Activated CD8-positive, alpha-beta T cell treated with anti-CD3 and anti-CD28 coated beads for 36 hours (primary cell): ENCODE measurements around the gene CFAP65. TPM values are rescaled to one million over a fixed set of nuclear protein-coding genes. Genes with fewer than 3 reads are reported as not detected.

Experiments
- ATAC-seq: fragments of 200-7000 bp; cut with Tn5 transposase; one replicate; pipeline ENCODE4 v1.10.0; 2021; ENCODE audit warnings: mild to moderate bottlenecking, moderate library complexity
- CTCF ChIA-PET: fragments of 350-600 bp; sonication (Branson Sonifier 250); formaldehyde crosslinking; loops from one replicate; lab custom pipeline; 2021; ENCODE audit warnings: antibody characterized with exemption; lab: Charles Lee
- POLR2A ChIA-PET: fragments of 350-600 bp; sonication (Branson Sonifier 250); formaldehyde crosslinking; loops from one replicate; lab custom pipeline; 2021; ENCODE audit warnings: antibody characterized with exemption; lab: Charles Lee
- DNase-seq: peaks from one replicate; pipeline ENCODE4 v3.0.0-alpha.2; 2020
- H3K27ac Mint-ChIP-seq: one replicate; pipeline ENCODE4 v1.8.0; 2021; ENCODE audit warnings: mild to moderate bottlenecking, mixed read lengths
- H3K27me3 Mint-ChIP-seq: one replicate; pipeline ENCODE4 v1.8.0; 2021; ENCODE audit warnings: mixed read lengths
- H3K36me3 Mint-ChIP-seq: one replicate; pipeline ENCODE4 v1.8.0; 2021; ENCODE audit warnings: low read depth, mixed read lengths
- H3K4me1 Mint-ChIP-seq: one replicate; pipeline ENCODE4 v1.8.0; 2021; ENCODE audit warnings: low read depth, mixed read lengths
- H3K4me3 Mint-ChIP-seq: one replicate; pipeline ENCODE4 v1.8.0; 2021; ENCODE audit warnings: mild to moderate bottlenecking, moderate library complexity, mixed read lengths
- H3K9me3 Mint-ChIP-seq: one replicate; pipeline ENCODE4 v1.8.0; 2021; ENCODE audit warnings: mixed read lengths
- CTCF ChIP-seq: fragments of 200-600 bp; IDR thresholded peaks from one replicate; pipeline ENCODE4 v1.8.0; 2022; ENCODE audit warnings: antibody characterized with exemption, mild to moderate bottlenecking
- intact Hi-C: fragments of 100-400 bp; cut with micrococcal nuclease; formaldehyde crosslinking; loops from one replicate; pipeline ENCODE4 v1.10.0; 2022
- total RNA-seq, 2 experiments: library from RNA; stranded (reverse); gene quantifications; one replicate each; pipeline ENCODE4 v1.2.3, GENCODE V29; 2021

The CFAP65 gene
- total RNA-seq, 2 experiments from 2014 or later = not detected

GRCh38 chr2:219001100-219001576 is 40.2 kb downstream of the CFAP65 start:
- TF ChIP-seq CTCF = no peak
- ATAC-seq = no peak
- H3K9me3 Mint-ChIP-seq = no peaks in the 10 kb centered on the region
- no peak for DNase-seq
- peaks cover 65% of the 10 kb centered on the region for H3K27me3 Mint-ChIP-seq
- ChIA-PET CTCF (interaction anchor here (0.7 to 2.1 kb wide), 6 partner anchors 19 to 158 kb away, joined by 3 to 12 read pairs (median 6); no protein-coding TSS in a partner anchor), POLR2A (no interaction called here)
- no peaks in the 10 kb centered on the region for H3K36me3 Mint-ChIP-seq
- no peak overlapping the region for H3K4me3 Mint-ChIP-seq
- no peak overlapping the region for H3K27ac Mint-ChIP-seq
- peaks cover 13% of the 10 kb centered on the region for H3K4me1 Mint-ChIP-seq
- intact Hi-C loops = no loop called here

DNA sequence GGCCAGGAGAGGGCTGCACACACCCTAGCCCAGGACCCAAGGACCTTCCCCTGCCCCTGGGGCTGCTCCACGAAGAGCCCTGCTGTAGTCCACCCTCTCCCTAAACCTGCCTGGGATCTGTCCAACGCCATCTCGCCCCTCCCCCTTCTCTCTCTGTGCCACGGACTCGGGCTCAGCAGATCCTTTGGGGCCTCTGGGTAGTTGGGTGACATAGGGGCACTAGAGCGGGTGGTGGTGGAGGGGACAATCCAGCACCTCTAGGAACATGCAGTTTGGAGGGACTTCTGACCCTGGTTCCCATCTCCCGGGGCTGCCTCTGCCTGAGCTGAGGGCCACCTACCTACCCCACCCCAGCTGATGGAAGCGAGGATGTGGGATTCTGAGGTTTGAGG is 40.8 kb downstream of the CFAP65 start:
- POLR2A ChIA-PET = no interaction called here
- Mint-ChIP-seq H3K27me3 (peaks cover 70% of the 10 kb centered on the region), H3K4me1 (peaks cover 14% of the 10 kb centered on the region), H3K27ac (no peak overlapping the region), H3K4me3 (no peak overlapping the region), H3K9me3 (no peaks in the 10 kb centered on the region), H3K36me3 (no peaks in the 10 kb centered on the region)
- TF ChIP-seq CTCF = no peak
- DNase-seq (no peak), ATAC-seq (no peak)
- CTCF ChIA-PET = interaction anchor here (1.3 to 2.1 kb wide), 2 partner anchors 9 to 21 kb away, joined by 3 to 7 read pairs; no protein-coding TSS in a partner anchor
- intact Hi-C loops = no loop called here

DNA sequence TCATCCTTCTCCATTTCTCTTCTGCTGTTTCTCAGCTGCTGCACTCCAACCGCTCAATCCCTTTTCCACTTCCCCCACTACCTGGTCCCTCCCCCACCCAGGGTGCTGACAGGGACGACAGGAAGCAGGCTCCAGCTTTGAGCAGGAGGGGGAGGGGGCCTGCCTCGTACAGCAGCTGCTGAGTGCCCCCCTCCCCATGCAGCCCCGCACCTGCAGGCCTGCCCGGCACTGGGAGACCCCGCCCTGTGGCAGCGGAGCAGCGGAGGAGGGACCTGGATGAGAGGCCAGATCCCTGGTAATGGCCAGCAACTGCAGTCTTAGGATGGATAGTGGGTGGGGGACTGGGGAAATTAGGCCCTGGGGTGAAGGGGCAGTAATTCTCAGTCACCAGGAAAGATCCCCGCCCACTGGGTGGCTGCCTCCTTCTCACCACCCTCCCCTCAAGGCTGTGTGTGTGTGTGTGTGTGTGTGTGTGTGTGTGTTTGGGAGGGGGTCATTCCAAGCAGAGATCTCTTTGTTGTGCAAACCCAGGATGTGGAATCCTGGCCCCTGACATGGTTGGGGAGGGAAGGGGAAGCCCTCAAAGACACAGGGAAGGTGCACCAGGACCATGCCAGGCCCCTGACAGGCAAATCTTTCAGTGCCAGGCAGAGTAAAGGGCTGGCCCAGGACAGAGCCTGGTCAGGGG is 41.3 kb downstream of the CFAP65 start:
- ChIA-PET CTCF (interaction anchor here (0.7 to 2.1 kb wide), 3 partner anchors 10 to 20 kb away, joined by 3 to 7 read pairs (median 3); no protein-coding TSS in a partner anchor), POLR2A (no interaction called here)
- H3K9me3 Mint-ChIP-seq = no peaks in the 10 kb centered on the region
- DNase-seq (no peak), ATAC-seq (no peak)
- no peak for TF ChIP-seq CTCF
- H3K4me3 Mint-ChIP-seq = no peak overlapping the region
- H3K27ac Mint-ChIP-seq = no peak overlapping the region
- no peaks in the 10 kb centered on the region for H3K36me3 Mint-ChIP-seq
- H3K27me3 Mint-ChIP-seq = peaks cover 70% of the 10 kb centered on the region
- peaks cover 14% of the 10 kb centered on the region for H3K4me1 Mint-ChIP-seq
- intact Hi-C loops = no loop called here

- Mint-ChIP-seq H3K4me3 (no peak overlapping the region), H3K4me1 (peaks cover 14% of the 10 kb centered on the region), H3K36me3 (no peaks in the 10 kb centered on the region), H3K9me3 (no peaks in the 10 kb centered on the region), H3K27me3 (peaks cover 72% of the 10 kb centered on the region), H3K27ac (no peak overlapping the region)
- DNase-seq (no peak), ATAC-seq (no peak)
- no peak for TF ChIP-seq CTCF
- intact Hi-C loops = no loop called here
- ChIA-PET POLR2A (no interaction called here), CTCF (interaction anchor here (0.7 to 1.9 kb wide), 3 partner anchors 10 to 19 kb away, joined by 3 to 7 read pairs (median 3); no protein-coding TSS in a partner anchor)
Observed at GRCh38 chr2:218999021-218999880, 42.1 kb downstream of the CFAP65 start.
